SK-N-SH (cell line): ENCODE measurements around the gene ALG9. TPM values are rescaled to one million over a fixed set of nuclear protein-coding genes. Genes with fewer than 3 reads are reported as not detected.

Source experiments
- CTCF ChIA-PET: fragments of 300-600, 350-600 bp; formaldehyde crosslinking; extraction: SDS; loops from one replicate; lab custom pipeline; 2021; lab: Yijun Ruan, JAX
- POLR2A ChIA-PET: fragments of 350-600 bp; sonication (Branson Sonifier 250); formaldehyde crosslinking; extraction: SDS; loops from one replicate; lab custom pipeline; 2020; ENCODE audit warnings: antibody characterized with exemption, inconsistent platforms; lab: Yijun Ruan, JAX
- DNase-seq: peaks from one replicate; pipeline ENCODE4 v3.0.0; 2012
- H2AFZ ChIP-seq: fragments of 200-600 bp; sonication (generic); 2 replicates; pipeline ENCODE4 v1.8.1; 2016; ENCODE audit warnings: antibody characterized with exemption, mild to moderate bottlenecking, low read depth
- H3F3A ChIP-seq: fragments of 200-600 bp; sonication (generic); replicated peaks from 2 replicates; pipeline ENCODE3; 2016; ENCODE audit warnings: antibody characterized with exemption, mild to moderate bottlenecking; ENCODE audit not compliant: insufficient read depth
- H3K27ac ChIP-seq, 2 experiments: fragments of 200-500 bp in 1 of 2; fragments of 200-600 bp in 1 of 2; sonication (Bioruptor generic) in 1 of 2; sonication (generic), shearing (Covaris generic) in 1 of 2; 2 replicates each; pipeline versions ENCODE4 v1.5.1 to v1.6.1; 2014 to 2016; ENCODE audit warnings: low read depth in 2 of 2, inconsistent platforms in 1 of 2, low read length in 1 of 2, mild to moderate bottlenecking in 1 of 2, mixed read lengths in 1 of 2
- H3K27me3 ChIP-seq: fragments of 200-600 bp; sonication (generic), shearing (Covaris generic); 2 replicates; pipeline ENCODE4 v1.6.1; 2016; ENCODE audit warnings: mixed run types; ENCODE audit not compliant: insufficient read depth
- H3K36me3 ChIP-seq, 2 experiments: fragments of 200-500 bp in 1 of 2; fragments of 200-600 bp in 1 of 2; sonication (Bioruptor generic) in 1 of 2; sonication (generic) in 1 of 2; replicated peaks in 1 of 2; 2 replicates each; pipeline versions ENCODE3 to v1.5.1; 2014 to 2016; ENCODE audit warnings: low read length in 1 of 2, mild to moderate bottlenecking in 1 of 2; ENCODE audit not compliant: insufficient read depth in 2 of 2, control insufficient read depth in 1 of 2
- H3K4me1 ChIP-seq, 2 experiments: fragments of 200-500 bp in 1 of 2; fragments of 200-600 bp in 1 of 2; sonication (Bioruptor generic) in 1 of 2; sonication (generic), shearing (Covaris generic) in 1 of 2; 2 replicates each; pipeline versions ENCODE4 v1.5.1 to v1.6.1; 2014 to 2016; ENCODE audit warnings: low read depth in 1 of 2, low read length in 1 of 2, mixed run types in 1 of 2; ENCODE audit not compliant: insufficient read depth in 2 of 2, control insufficient read depth in 1 of 2
- H3K4me2 ChIP-seq: fragments of 200-600 bp; sonication (generic), shearing (Covaris generic); 2 replicates; pipeline ENCODE4 v1.6.1; 2017; ENCODE audit warnings: mixed run types
- H3K4me3 ChIP-seq, 2 experiments: fragments of 200-500 bp in 1 of 2; fragments of 200-600 bp in 1 of 2; sonication (Bioruptor generic) in 1 of 2; sonication (generic), shearing (Covaris generic) in 1 of 2; 2 replicates each; pipeline versions ENCODE4 v1.5.1 to v1.8.1; 2014 to 2016; ENCODE audit warnings: low read depth in 2 of 2, inconsistent platforms in 1 of 2, low read length in 1 of 2, mild to moderate bottlenecking in 1 of 2, mixed read lengths in 1 of 2, moderate library complexity in 1 of 2
- H3K79me2 ChIP-seq: fragments of 200-600 bp; sonication (generic); 2 replicates; pipeline ENCODE4 v1.8.1; 2017; ENCODE audit warnings: mild to moderate bottlenecking; ENCODE audit not compliant: insufficient read depth
- H3K9ac ChIP-seq: fragments of 200-600 bp; sonication (generic); 2 replicates; pipeline ENCODE4 v1.6.1; 2017; ENCODE audit warnings: mixed run types
- H3K9me2 ChIP-seq: fragments of 200-600 bp; sonication (generic); 2 replicates; pipeline ENCODE4 v1.6.1; 2017; ENCODE audit warnings: mixed run types
- H3K9me3 ChIP-seq: fragments of 200-600 bp; sonication (generic); 2 replicates; pipeline ENCODE4 v1.6.1; 2017; ENCODE audit warnings: mixed run types, mild to moderate bottlenecking, moderate library complexity
- H4K20me1 ChIP-seq: fragments of 200-600 bp; sonication (generic); 2 replicates; pipeline ENCODE4 v1.6.1; 2017; ENCODE audit warnings: mild to moderate bottlenecking, mixed run types; ENCODE audit not compliant: insufficient read depth
- CHD2 ChIP-seq: fragments of 150-350 bp; IDR thresholded peaks from 2 replicates; pipeline ENCODE4 v1.6.1; 2018; ENCODE audit warnings: low read length; ENCODE audit not compliant: partially characterized antibody
- ELF1 ChIP-seq: IDR thresholded peaks from 2 replicates; pipeline ENCODE4 v1.4.0; 2012
- EP300 ChIP-seq, 2 experiments: IDR thresholded peaks; 2 replicates each; pipeline versions ENCODE4 v1.4.0 to v1.6.1; 2012; ENCODE audit warnings: borderline replicate concordance in 1 of 2, low read depth in 1 of 2, low read length in 1 of 2
- EZH2phosphoT487 ChIP-seq: fragments of 200-600 bp; sonication (generic); IDR thresholded peaks from 2 replicates; pipeline ENCODE4 v1.6.1; 2017; ENCODE audit warnings: low read depth, mixed run types, mild to moderate bottlenecking, antibody characterized with exemption, moderate library complexity, borderline replicate concordance
- FOSL2 ChIP-seq: IDR thresholded peaks from 2 replicates; pipeline ENCODE4 v1.4.0; 2012; ENCODE audit warnings: low read depth, mild to moderate bottlenecking, moderate library complexity, borderline replicate concordance
- FOXM1 ChIP-seq: IDR thresholded peaks from 2 replicates; pipeline ENCODE4 v1.4.0; 2012; ENCODE audit warnings: low read depth, mild to moderate bottlenecking
- GABPA ChIP-seq: IDR thresholded peaks from 2 replicates; pipeline ENCODE4 v1.4.0; 2012; ENCODE audit warnings: low read depth, mild to moderate bottlenecking
- GATA2 ChIP-seq: sonication (generic); formaldehyde crosslinking; IDR thresholded peaks from 2 replicates; pipeline ENCODE4 v1.5.0; 2020; ENCODE audit warnings: mild to moderate bottlenecking, missing genetic modification reagents
- JUND ChIP-seq: IDR thresholded peaks from 2 replicates; pipeline ENCODE4 v1.4.0; 2012
- MEF2A ChIP-seq: IDR thresholded peaks from 2 replicates; pipeline ENCODE4 v1.4.0; 2012; ENCODE audit warnings: low read depth, borderline replicate concordance
- MXI1 ChIP-seq: IDR thresholded peaks from 2 replicates; pipeline ENCODE4 v1.6.1; 2012; ENCODE audit warnings: mild to moderate bottlenecking, low read depth, low read length, improper control_type of control experiment
- NFIC ChIP-seq: IDR thresholded peaks from 2 replicates; pipeline ENCODE4 v1.4.0; 2012; ENCODE audit warnings: borderline replicate concordance
- NRF1 ChIP-seq: IDR thresholded peaks from 2 replicates; pipeline ENCODE4 v1.6.1; 2012; ENCODE audit warnings: low read depth, mild to moderate bottlenecking, low read length
- POLR2AphosphoS5 ChIP-seq: IDR thresholded peaks from 2 replicates; pipeline ENCODE4 v1.6.1; 2012; ENCODE audit warnings: low read depth, low read length
- RAD21 ChIP-seq: IDR thresholded peaks from 2 replicates; pipeline ENCODE4 v1.6.1; 2012; ENCODE audit warnings: mild to moderate bottlenecking, low read length
- RCOR1 ChIP-seq: fragments of 150-350 bp; IDR thresholded peaks from 2 replicates; pipeline ENCODE4 v1.6.1; 2017; ENCODE audit warnings: antibody characterized with exemption, low read length
- RFX5 ChIP-seq: IDR thresholded peaks from 2 replicates; pipeline ENCODE4 v1.6.1; 2012; ENCODE audit warnings: mild to moderate bottlenecking, improper control_type of control experiment, low read length
- RXRA ChIP-seq: IDR thresholded peaks from 2 replicates; pipeline ENCODE4 v1.4.0; 2012; ENCODE audit warnings: low read depth, mild to moderate bottlenecking, borderline replicate concordance
- SIN3A ChIP-seq: IDR thresholded peaks from 2 replicates; pipeline ENCODE4 v1.6.1; 2012; ENCODE audit warnings: low read depth, mild to moderate bottlenecking, low read length, moderate library complexity, borderline replicate concordance
- SMC3 ChIP-seq: IDR thresholded peaks from 2 replicates; pipeline ENCODE4 v1.6.1; 2012; ENCODE audit warnings: low read depth, low read length, improper control_type of control experiment
- TAF1 ChIP-seq: IDR thresholded peaks from 2 replicates; pipeline ENCODE4 v1.6.1; 2012; ENCODE audit warnings: low read depth, mild to moderate bottlenecking, low read length, moderate library complexity, borderline replicate concordance
- TCF12 ChIP-seq: IDR thresholded peaks from 2 replicates; pipeline ENCODE4 v1.4.0; 2012
- TEAD4 ChIP-seq: IDR thresholded peaks from 2 replicates; pipeline ENCODE4 v1.4.0; 2012; ENCODE audit warnings: mild to moderate bottlenecking, borderline replicate concordance; ENCODE audit not compliant: insufficient read depth
- YY1 ChIP-seq: IDR thresholded peaks from 2 replicates; pipeline ENCODE4 v1.4.0; 2012; ENCODE audit warnings: low read depth, mild to moderate bottlenecking
- WGBS: methylation state at CpG from one replicate; pipeline ENCODE4 v1.1.6; 2017; ENCODE audit warnings: low lambda C conversion rate; 5-methylcytosine and 5-hydroxymethylcytosine counted together
- polyA plus RNA-seq, 3 experiments: library from polyadenylated mRNA; depleted of rRNA; stranded (reverse); fragments of >200 nt; gene quantifications; 2 replicates each; pipeline ENCODE4 v1.2.3, GENCODE V29; 2012
- TF ChIP-seq, protein P1 (sequence below): fragments of 150-350 bp; IDR thresholded peaks from 2 replicates; pipeline ENCODE4 v1.6.1; 2016; ENCODE audit warnings: mild to moderate bottlenecking, low read depth, low read length
- TF ChIP-seq, protein P2 (sequence below): IDR thresholded peaks from 2 replicates; pipeline ENCODE4 v1.4.0; 2012; ENCODE audit warnings: low read depth
- TF ChIP-seq, protein P3 (sequence below): fragments of 200-600 bp; sonication (generic); IDR thresholded peaks from 2 replicates; pipeline ENCODE4 v1.6.1; 2017; ENCODE audit warnings: antibody characterized with exemption, mild to moderate bottlenecking, moderate library complexity
- TF ChIP-seq, protein P4 (sequence below): IDR thresholded peaks from 2 replicates; pipeline ENCODE4 v1.4.0; 2012; ENCODE audit warnings: low read depth, borderline replicate concordance

The ALG9 gene, protein sequence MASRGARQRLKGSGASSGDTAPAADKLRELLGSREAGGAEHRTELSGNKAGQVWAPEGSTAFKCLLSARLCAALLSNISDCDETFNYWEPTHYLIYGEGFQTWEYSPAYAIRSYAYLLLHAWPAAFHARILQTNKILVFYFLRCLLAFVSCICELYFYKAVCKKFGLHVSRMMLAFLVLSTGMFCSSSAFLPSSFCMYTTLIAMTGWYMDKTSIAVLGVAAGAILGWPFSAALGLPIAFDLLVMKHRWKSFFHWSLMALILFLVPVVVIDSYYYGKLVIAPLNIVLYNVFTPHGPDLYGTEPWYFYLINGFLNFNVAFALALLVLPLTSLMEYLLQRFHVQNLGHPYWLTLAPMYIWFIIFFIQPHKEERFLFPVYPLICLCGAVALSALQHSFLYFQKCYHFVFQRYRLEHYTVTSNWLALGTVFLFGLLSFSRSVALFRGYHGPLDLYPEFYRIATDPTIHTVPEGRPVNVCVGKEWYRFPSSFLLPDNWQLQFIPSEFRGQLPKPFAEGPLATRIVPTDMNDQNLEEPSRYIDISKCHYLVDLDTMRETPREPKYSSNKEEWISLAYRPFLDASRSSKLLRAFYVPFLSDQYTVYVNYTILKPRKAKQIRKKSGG
- 17.9 and 23.4 TPM in 2 replicates for polyA plus RNA-seq (2012; rRNA removed)
- 15.5 and 15.8 TPM in 2 replicates for polyA plus RNA-seq (2012; cell fraction: cytosol; rRNA removed)
- polyA plus RNA-seq (2012; cell fraction: nucleus; rRNA removed): 30.7 and 49.3 TPM in 2 replicates

DNA sequence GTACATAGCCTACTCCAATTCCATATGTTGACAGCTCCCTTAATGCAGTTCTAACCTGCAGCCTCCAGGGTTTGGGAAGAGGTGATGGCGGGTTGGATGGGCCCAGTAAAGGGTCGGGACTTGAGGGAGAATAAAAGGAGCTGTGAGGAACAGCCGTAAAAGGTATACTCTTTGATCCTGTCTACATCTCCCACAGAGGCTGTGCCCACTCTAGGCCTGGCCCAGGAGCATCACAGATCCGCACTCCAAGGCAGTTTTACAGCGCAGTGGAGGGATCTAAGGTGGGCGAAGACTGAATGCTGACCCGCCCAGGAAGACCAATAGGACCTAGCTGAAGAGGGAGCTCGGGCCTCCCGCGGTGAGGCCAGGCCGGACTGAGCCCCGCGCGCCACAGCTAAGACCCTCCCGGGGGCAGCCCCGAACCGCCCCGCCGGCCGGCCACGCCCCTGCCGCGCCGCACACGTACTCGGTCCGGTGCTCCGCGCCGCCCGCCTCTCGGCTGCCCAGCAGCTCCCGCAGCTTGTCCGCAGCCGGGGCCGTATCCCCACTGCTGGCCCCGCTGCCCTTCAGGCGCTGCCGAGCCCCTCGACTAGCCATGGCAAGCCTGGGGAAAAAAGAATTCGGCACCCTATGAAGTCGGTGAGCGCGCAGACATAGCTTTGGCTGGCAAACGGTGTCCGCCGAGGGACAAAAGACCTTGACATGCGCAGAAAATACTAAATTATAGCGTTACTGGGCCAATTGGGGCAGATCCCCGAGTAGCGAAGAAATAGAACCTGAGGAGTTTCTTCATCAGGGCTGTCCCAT lies at the start of gene ALG9:
ALG9 (minus strand) TSS at position 696 of the 807 bp plus-strand sequence; CDS start at position 597, 99 bp downstream.
- Histone ChIP-seq H3K9me2 (no peaks in the 10 kb centered on the region), H3K4me2 (peak within 1 kb of the TSS; percentile 85), H3K9me3 (no peaks in the 10 kb centered on the region), H3K4me3 (peak within 1 kb of the TSS; percentile 81 to 85), H2AFZ (peak within 1 kb of the TSS; percentile 90), H3K79me2 (peaks cover 18% of the 10 kb centered on the region), H3K36me3 (peaks cover 21 to 31% of the 10 kb centered on the region in 2 experiments), H3K9ac (peak within 1 kb of the TSS; percentile 86), H3F3A (peaks cover 3% of the 10 kb centered on the region), H3K27me3 (no peaks in the 10 kb centered on the region), H3K4me1 (peaks cover 0 to 6% of the 10 kb centered on the region in 2 experiments; a peak in 3 of 4 replicates), H4K20me1 (no peaks in the 10 kb centered on the region), H3K27ac (peak within 1 kb of the TSS; percentile 81 to 93)
- 3% methylated on average over 13 of the region's 51 CpGs for WGBS
- POLR2A ChIA-PET: interaction anchor here (0.8 to 1.7 kb wide), 6 partner anchors 9 to 216 kb away, joined by 3 to 9 read pairs (median 4); partner anchors contain the start of genes SDHD and TIMM8B
- CTCF ChIA-PET: interaction anchor here (0.7 to 1.6 kb wide), 13 partner anchors 13 to 268 kb away, joined by 3 to 6 read pairs (median 3); no protein-coding TSS in a partner anchor
- peak; percentile 95 for DNase-seq
- TF ChIP-seq TCF12: no peak
- no peak for TF ChIP-seq MEF2A
- TF ChIP-seq GABPA: no peak
- no peak for TF ChIP-seq EP300 (IDR thresholded peaks at IDR 0.05; ENCODE audit: borderline replicate concordance in 1 of 2, low read depth in 1 of 2, low read length in 1 of 2)
- peak; percentile 47; the same call in 1 of the 2 replicates for TF ChIP-seq NRF1
- TF ChIP-seq FOXM1: no peak
- no peak for TF ChIP-seq TEAD4
- TF ChIP-seq, protein P1, sequence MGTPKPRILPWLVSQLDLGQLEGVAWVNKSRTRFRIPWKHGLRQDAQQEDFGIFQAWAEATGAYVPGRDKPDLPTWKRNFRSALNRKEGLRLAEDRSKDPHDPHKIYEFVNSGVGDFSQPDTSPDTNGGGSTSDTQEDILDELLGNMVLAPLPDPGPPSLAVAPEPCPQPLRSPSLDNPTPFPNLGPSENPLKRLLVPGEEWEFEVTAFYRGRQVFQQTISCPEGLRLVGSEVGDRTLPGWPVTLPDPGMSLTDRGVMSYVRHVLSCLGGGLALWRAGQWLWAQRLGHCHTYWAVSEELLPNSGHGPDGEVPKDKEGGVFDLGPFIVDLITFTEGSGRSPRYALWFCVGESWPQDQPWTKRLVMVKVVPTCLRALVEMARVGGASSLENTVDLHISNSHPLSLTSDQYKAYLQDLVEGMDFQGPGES: no peak
- peak; percentile 85 for TF ChIP-seq YY1
- no peak; the same call in 1 of the 2 replicates for TF ChIP-seq SMC3
- TF ChIP-seq NFIC: no peak
- TF ChIP-seq GATA2: no peak
- peak; percentile 6 for TF ChIP-seq CHD2
- TF ChIP-seq TAF1: no peak; the same call in 1 of the 2 replicates
- no peak for TF ChIP-seq ELF1
- TF ChIP-seq SIN3A: peak; percentile 42; the same call in 1 of the 2 replicates
- TF ChIP-seq RFX5: peak; percentile 50; the same call in 1 of the 2 replicates
- peak; percentile 68 for TF ChIP-seq POLR2AphosphoS5
- no peak for TF ChIP-seq RXRA
- TF ChIP-seq FOSL2: no peak
- peak; percentile 70 for TF ChIP-seq MXI1
- no peak for TF ChIP-seq RCOR1
- TF ChIP-seq, protein P2, sequence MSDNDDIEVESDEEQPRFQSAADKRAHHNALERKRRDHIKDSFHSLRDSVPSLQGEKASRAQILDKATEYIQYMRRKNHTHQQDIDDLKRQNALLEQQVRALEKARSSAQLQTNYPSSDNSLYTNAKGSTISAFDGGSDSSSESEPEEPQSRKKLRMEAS: peak; percentile 41; the same call in 1 of the 2 replicates
- no peak for TF ChIP-seq EZH2phosphoT487
- no peak for TF ChIP-seq RAD21
- no peak for TF ChIP-seq JUND
- TF ChIP-seq, protein P3, sequence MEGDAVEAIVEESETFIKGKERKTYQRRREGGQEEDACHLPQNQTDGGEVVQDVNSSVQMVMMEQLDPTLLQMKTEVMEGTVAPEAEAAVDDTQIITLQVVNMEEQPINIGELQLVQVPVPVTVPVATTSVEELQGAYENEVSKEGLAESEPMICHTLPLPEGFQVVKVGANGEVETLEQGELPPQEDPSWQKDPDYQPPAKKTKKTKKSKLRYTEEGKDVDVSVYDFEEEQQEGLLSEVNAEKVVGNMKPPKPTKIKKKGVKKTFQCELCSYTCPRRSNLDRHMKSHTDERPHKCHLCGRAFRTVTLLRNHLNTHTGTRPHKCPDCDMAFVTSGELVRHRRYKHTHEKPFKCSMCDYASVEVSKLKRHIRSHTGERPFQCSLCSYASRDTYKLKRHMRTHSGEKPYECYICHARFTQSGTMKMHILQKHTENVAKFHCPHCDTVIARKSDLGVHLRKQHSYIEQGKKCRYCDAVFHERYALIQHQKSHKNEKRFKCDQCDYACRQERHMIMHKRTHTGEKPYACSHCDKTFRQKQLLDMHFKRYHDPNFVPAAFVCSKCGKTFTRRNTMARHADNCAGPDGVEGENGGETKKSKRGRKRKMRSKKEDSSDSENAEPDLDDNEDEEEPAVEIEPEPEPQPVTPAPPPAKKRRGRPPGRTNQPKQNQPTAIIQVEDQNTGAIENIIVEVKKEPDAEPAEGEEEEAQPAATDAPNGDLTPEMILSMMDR: peak; percentile 46
- TF ChIP-seq, protein P4, sequence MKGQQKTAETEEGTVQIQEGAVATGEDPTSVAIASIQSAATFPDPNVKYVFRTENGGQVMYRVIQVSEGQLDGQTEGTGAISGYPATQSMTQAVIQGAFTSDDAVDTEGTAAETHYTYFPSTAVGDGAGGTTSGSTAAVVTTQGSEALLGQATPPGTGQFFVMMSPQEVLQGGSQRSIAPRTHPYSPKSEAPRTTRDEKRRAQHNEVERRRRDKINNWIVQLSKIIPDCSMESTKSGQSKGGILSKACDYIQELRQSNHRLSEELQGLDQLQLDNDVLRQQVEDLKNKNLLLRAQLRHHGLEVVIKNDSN: no peak
